Stimulated activated CD8-positive, alpha-beta memory T cell treated with anti-CD3 and anti-CD28 coated beads, Interleukin-2, amount 100 ng/mL, for 48 hours (primary cell): ENCODE measurements around the gene FAM32A.

ENCODE experiments used
- DNase-seq, 2 donors: peaks; one replicate each; pipeline ENCODE4 v3.0.0-alpha.2; 2020; ENCODE audit warnings: low read depth in 2 of 2

The FAM32A gene

DNA sequence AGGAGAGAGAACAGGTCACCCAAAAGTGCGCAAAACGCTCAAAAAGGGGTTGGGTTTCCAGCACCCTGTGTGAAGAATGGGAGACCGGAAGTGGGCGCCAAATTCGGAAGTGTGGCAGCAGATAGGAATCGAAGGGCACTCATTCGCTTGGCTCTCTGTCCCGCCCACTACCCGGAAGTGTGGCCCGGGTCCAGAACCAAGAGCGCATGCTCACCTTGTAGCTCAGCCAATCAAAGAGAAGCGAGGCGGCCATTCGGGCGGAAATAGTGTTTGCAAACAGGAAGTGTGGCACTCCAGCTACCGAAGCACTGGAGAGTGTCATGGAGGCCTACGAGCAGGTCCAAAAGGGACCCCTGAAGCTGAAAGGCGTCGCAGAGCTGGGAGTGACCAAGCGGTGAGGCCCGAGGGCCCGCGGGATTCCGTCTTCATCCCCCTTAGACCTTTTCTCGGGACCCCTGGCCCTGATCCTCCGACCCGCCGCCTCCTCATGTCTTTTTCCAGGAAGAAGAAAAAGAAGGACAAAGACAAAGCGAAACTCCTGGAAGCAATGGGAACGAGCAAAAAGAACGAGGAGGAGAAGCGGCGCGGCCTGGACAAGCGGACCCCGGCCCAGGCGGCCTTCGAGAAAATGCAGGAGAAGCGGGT, at the start of gene FAM32A:
Gene FAM32A (plus strand): TSS at position 288 of the 645 bp plus-strand sequence. CDS start 33 bp downstream, at position 321.
- peak; percentile 96 to 98 for DNase-seq

DNA sequence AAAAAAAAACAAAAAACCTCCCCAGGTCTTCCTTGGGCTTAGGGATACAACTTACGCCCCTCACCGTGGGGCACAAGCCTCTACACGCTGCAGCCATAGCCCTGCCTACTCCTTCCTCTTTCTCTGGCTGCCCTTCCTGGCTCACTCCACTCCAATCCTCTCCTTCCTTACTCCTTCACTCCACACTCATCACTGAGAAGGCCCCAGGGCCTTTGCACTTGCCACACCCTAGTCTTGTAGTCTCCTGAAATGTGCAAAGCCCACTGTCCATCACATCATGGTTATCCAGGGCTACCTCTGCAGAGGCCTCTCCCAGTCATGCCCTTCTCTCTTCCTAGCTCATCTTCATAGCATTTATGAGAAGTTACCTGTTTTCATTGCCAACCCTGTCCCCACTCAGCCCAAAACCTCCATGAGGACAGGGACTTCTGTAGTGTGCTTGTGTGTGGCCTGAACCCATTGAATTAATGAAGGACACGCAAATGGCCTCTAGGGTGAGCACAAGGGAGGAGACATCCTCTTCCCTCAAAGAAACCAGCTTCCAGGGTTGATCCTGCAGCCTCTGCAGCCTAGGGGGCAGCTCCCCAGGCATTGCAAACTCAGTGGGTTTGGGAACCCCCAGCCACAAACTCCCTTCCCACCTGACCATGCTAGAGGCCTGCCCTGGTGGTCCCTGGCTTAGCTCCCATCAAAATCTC, 49.6 kb upstream of the FAM32A start:
- no peak for DNase-seq

DNA sequence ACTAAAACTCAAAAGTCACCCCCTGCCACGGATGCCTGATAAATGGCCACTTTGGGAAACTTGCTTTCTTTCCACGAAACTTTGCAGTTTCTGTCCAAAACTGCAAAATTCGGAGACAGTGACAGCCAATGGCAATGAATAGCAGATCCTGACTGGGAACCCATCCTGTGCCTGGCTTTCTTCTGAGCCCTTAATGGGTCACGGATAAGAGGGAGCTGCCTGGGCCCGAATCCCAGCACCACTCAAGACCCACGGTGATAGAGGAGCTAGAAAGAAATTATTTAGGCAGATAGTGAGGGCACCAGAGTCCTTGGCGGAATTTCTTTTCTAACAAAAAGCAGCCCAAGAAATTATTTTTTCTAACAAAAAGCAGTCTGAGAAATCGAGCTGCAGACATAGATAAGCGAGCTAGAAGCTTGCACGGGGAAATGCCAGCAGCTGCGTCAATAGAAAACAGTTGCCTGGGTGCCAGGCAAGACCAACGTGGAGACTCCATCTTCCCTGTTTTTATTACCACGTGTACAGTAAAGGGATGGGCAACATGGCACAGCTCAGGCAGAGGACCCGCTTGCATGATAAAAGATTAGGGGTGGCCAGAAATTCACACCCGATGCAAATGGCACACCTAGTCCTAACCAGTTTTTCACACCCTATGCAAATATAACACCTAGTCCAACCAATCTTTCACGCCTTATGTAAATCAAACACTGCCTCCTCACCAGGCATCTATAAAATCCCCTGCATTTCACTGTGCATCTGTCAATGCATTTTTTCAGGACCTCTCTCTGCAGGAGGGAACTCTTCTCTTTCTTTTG, 48.8 kb upstream of the FAM32A start:
- DNase-seq: no peak

DNA sequence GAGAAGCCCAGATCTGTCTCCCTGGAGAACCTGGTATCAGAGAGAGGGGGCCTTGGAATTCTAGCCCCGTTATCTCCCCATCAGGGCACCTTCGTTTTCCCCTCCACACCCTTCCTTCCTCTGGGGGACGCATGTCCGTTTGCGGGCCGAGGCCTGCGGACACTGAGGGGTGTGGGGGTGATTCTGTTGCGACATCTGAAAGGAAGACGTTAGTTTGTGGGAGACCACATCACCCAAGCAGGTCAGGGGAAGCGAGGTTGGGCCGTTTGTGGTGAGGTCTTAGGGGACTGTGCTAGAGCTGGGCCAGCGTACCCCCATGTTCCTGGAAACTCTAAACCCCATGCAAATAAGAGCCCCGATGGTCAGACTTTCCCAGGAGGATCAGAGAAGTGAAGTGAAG, 45.5 kb upstream of the FAM32A start:
- DNase-seq: no peak

DNA sequence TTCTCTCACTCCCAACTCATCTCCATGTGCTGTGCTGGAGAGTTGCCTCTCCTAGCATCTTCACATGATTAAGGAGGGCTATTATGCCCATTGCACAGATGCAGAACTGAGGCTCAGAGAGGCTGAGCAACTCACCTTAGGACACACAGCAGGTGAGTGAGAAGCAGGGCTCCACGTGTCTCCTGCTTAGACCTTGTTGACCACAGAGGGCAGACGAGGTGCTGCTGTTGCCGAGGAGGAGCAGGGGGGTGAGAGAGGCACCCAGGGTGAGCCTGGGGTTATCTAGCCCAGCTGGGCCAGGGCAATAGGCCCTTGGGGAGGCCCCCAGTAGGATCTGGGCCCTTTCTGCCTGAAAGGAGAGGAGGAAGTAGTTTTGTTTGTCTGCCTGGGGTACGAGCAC, 44.2 kb upstream of the FAM32A start:
- DNase-seq: no peak

DNA sequence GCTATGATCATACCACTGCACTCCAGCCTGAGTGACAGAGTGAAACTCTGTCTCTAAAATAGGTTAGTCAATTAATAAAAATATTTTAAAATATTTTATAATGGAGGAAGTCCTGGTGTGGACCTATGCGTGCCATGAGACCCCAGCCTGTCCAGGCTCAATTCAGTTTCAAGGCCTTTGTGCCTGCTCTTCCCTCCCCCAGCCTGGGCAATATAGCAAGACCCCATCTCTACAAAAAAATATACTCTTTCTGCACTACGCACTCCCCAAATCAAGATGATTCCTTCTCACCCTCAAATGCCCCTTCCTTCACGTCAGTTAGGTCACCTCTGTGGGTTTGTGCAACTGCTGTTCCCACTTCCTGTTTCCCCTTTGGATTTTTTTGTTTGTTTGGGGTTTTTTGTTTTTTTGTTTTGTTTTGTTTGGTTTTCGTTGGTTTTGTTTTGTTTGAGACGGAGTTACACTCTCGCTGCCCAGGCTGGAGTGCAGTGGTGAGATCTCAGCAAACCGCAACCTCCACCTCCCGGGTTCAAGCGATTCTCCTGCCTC, 43.1 kb upstream of the FAM32A start:
- DNase-seq: no peak

DNA sequence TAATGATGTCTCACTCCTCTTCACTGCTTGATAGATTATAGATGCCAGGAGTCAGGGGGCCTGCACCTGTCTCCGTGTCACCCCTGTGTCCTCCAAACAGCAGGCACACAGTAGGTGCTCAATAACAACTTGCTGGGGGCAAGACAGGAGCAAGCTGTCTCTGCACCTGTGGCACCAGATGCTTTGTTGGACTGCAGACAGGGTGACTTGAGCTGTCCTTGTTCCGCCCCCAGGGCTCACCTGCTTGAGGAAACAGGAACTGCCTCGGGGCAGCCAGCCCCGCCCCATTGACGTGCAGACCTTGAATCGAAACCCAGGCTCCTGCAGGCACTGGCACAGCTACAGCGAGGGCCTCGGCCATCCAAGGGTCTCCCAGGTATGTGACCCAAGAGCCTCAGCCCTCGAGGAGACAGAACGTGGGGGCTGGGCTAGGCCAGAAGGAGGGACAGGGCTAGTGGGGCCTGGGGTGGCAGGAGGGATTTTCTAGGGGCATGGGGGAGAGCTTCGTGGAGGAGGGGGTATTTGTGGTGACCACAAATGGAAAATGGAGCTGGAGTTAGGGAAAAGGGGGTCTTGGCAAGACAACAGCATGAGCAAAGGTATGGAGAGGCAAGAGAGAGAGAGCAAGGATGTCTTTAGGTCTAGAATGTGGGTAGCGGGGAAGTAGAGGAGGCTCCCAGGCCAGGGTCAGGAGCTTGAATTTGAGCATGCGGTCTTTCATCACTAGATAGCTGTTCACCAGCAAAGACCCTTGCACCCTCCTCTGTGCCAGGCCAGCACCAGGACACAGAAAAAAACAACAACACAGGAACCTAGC, 41.6 kb upstream of the FAM32A start, which contains the start of gene HSH2D:
Gene HSH2D (plus strand): TSS at position 287 of the 817 bp plus-strand sequence. CDS start 5,066 bp downstream, outside the sequence.
- DNase-seq: peak; percentile 60 to 68

DNA sequence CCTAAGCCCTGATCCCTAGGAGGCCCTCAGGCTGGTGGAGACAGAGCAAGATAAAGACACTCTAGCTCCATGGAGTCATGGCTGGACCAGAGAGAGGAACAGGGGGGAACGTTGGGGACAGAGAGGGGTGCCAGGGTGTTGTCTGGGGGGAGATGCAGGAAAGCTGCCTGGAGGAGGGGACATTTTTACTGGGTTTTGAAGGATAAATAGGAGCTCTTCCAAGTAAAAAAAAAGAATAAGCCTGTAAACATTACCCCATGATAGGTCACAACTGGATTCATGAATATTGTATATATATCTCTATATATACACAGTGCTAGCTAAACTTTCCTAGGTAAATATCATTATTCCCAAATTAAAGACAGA, 41.0 kb upstream of the FAM32A start:
- DNase-seq: no peak

DNA sequence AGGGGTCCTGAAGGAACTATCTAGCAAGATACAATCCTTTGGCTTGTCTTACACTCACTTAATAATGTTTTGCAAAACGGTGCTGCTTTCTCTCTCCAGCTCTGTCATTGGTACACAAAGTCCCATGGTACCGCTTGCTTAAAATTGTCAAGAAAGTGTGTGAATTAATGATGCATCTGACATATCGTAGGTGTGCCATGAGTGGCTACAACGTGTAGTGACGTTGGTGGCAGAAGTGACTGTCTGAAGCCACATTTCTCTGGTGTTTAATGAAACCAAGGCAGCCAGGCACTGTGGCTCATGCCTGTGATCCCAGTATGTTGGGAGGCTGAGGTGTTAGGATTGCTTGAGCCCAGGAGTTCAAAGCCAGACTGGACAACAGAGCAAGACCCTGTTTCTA, 39.1 kb upstream of the FAM32A start:
- no peak for DNase-seq

DNA sequence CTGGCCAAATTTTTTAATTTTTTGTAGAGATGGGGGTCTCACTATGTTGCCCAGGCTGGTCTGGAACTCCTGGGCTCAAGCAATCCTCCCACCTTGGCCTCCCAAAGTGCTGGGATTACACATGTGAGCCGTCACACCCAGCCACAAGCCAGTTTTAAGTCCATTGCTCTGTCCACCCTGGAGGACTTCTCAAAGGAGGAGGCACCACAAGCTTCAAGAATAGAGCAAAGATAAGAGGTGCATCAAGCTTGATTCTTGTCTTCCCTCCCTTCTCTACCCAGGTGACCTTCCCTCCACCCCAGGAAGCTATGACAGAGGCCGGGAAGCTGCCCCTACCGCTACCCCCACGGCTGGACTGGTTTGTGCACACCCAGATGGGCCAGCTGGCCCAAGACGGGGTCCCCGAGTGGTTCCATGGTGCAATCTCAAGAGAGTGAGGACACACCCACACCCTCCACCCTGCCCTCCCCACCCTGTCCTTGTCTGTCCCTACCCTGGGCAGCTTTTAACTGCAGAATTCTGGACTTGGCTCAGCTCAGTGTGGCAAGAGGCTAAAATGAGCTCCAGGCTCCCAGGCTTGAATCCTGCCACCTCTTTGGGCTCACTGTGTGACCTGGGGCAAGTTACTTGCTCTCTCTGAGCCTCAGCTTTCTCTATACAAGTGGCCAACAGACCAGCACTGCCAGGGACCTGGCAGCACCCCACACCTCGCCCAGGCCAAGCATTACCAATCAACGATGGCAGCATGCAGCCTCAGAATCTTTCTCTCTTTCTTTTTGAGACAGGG, 36.6 kb upstream of the FAM32A start:
- DNase-seq: no peak

DNA sequence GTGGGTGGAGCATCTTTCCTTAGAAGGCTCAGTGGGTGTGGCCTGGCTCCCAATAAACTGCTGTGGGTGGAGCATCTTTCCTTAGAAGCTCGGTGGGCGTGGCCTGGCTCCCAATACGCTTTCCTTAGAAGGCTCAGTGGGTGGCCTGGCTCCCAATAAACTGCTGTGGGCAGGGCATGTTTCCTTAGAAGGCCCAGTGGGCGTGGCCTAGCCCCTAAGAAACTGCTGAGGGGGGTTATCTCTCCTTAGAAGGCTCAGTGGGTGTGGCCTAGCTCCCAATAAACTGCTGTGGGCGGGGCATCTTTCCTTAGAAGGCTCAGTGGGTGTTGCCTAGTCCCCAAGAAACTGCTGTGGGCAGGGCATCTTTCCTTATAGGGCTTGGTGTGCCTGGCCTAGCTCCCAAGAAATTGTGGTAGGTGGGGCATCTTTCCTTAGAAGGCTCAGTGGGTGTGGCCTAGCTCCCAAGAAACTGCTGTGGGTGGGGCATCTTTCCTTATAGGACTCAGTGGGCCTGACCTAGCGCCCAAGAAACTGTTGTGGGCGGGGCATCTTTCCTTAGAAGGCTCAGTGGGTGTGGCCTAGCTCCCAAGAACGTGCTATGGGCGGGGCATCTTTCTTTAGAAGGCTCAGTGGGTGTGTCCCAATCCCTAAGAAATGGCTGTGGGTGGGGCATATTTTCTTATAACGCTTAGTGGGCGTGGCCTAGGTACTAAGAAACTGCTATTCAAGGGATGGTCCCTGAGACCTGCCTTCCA, 31.5 kb upstream of the FAM32A start:
- DNase-seq: no peak

DNA sequence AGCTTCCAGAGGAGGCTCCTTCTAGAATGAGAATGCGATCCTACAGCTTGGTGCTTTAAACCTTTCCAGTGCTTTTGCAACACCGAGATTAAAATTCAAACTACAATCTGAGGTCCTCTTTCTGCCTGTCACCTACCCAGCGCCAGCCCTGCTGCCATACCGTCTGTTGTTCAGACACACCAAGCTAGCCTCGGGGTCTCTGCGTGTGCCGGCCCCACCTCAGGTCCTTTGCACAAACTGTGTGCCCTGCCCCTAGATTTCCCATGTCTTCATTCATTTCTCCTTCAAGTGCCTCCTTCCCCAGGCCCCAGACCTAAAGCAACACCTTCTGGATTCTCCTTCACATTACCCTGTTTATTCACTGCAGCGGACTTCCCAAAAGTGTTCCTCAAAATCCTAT, 30.7 kb upstream of the FAM32A start:
- no peak for DNase-seq

DNA sequence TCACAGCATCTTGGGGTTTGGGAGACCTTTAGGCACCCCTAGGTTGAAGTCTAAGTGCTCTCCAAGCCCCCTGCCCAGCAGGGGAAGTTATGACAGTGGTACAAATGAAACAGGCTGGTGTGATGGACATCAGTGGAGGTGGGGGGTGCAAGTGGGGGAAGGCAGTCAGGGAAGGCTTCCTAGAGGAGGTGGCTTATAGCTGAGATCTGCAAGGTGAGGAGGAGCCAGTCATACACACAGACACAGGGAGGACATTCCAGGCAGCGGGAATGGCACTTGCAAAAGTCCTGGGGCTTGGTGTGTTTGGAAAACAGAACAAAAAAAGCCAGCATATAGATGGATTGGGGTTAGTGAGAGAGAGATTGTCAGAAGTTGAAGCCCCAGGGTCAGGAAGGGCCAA, 30.1 kb upstream of the FAM32A start:
- DNase-seq: no peak

DNA sequence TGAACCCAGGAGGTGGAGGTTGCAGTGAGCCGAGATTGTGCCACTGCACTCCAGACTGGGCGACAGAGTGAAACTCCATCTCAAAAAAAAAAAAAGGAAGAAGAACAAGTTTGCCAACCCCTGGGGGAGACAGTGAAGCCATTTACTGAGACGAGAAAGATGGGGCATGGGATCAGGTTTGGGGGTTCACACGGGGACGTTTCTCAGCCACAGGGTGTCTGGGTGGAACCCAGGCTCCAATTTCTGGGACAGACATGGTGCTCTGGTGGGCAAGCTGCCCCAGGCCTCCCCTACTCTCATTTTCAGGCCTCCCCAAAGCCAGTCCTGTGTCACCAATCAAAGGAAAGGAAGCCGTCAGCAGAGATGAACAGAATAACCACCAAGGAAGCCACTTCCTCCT, 28.3 kb upstream of the FAM32A start:
- DNase-seq: no peak

DNA sequence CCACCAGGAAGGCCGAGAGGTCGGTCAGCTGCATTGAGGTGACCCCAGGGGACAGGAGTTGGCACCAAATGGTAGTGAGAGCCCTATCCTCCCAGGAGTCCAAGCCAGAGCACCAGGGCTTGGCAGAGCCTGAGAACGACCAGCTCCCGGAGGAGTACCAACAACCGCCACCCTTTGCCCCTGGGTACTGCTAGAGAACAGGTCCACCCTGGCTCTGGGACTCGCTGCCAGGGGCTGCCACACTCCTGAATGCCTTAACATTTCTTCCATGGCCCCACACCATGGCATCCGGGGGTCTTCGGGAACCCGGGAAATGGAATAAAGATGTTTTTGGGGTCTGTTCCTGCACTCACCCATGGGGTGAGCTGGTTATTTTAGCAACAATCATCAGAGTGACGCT, 27.6 kb upstream of the FAM32A start:
- no peak for DNase-seq

DNA sequence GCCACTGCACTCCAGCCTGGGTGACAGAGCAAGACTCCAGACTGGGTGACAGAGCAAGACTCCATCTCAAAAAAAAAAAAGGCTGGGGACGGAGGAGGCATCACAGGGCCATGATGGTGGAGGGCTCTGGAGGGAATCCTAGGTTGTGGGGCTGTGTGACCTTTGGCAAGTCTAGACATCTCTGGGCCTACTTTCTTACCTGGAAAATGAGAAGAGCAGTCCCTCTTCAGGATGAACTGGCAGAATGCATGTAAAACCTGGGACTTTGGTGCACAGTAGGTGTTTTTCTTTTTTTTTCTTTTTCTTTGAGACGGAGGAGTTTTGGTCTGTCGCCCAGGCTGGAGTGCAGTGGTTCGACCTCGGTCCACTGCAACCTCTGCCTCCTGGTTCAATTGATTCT, 25.6 kb upstream of the FAM32A start:
- no peak for DNase-seq

DNA sequence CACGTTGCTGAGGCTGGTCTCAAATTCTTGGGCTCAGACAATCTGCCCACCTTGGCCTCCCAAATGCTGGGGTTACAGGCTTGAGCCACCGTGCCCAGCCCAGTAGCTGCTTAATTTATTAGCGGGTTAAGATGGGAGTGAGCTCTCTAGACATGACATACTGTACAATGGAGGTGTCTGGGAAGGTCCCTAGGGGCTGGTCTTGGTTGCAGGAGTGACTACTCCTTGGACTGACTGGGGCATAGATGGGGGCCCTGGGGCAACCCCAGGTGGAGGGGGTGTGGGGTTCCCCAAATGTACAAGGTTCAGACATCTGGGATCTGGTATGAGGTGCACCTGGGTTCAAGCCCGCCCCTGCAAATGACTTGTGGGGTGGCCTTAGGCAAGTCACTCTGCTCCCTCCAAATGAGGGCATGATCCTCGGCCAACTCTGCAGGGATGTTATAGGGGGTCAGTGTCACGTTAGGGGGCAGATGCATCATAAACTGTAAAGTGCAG, 24.7 kb upstream of the FAM32A start:
- DNase-seq: no peak

DNA sequence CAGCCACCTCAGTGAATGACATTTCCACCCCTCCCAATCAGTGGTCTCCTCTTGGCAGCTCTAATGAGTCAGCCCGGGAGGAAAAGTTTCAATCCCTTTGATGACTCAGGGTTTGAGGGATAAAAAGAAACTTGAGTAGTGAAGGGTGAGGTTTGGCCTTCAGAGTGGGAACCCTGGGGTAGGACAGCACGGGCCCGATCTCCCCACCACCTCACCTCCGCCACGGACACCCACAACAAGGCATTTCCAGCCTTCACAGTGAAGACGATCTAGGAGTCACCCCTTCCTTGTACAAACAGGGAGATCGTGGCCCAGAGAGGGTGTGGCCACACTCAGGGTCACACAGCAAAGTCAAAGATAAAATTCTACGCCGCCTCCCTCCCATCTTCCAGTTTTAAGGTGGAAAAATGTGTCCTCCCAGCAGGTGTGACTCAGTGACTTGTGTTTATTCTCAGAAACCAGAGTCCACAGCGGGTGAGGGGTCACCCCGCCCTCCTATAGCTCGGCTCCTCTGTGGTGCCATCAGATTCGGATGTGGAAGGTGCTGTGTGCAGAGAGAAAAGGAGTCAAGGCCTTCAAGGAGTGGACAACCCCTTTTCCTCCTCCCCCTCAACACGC, 24.2 kb upstream of the FAM32A start:
- peak; percentile 49 to 50 for DNase-seq

DNA sequence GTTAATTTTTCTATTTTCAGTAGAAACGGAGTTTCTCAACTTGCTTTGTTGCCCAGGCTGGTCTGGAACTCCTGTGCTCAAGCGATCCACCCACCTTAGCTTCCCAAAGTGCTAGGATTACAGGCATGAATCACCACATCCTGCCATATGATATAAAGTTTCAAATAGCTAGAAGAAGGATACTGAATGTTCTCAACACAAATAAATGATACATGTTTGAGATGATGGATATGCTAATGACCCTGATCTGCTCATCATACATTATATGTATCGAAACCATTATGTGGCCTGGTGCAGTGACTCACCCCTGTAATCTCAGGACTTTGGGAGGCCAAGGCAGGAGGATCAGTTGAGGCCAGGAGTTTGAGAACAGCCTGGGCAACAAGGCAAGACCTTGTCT, 23.4 kb upstream of the FAM32A start:
- no peak for DNase-seq
